Small intestine (tissue), 7 donors: Measurements from ENCODE around the gene SNX21. TPM values are rescaled to one million over a fixed set of nuclear protein-coding genes. Genes with fewer than 3 reads are reported as not detected.
"Not testable (repeated sequence)": the region's sequence is repeated elsewhere in the genome, so short reads cannot be mapped to it uniquely, and the experiment has no call there.

Experiments used
- DNase-seq, 2 donors: peaks; one replicate each; pipeline versions ENCODE4 v3.0.0 to v3.0.0-alpha.2; 2013
- FAIRE-seq: peaks from 2 replicates; lab custom pipeline; 2012; peaks lifted over from hg19 to GRCh38; lab: Jason Lieb, UNC
- H3K27ac ChIP-seq, 3 donors: one replicate each; pipeline ENCODE4 v1.5.1; 2013; ENCODE audit warnings: low read length in 2 of 3, mild to moderate bottlenecking in 2 of 3, control low read depth in 1 of 3, inconsistent platforms in 1 of 3, low read depth in 1 of 3, moderate library complexity in 1 of 3
- H3K27me3 ChIP-seq, 3 donors: one replicate each; pipeline ENCODE4 v1.6.1; 2013; ENCODE audit warnings: low read length in 3 of 3, inconsistent platforms in 1 of 3; ENCODE audit not compliant: control insufficient read depth in 3 of 3, insufficient read depth in 3 of 3
- H3K36me3 ChIP-seq, 3 donors: one replicate each; pipeline ENCODE4 v1.6.1; 2013; ENCODE audit warnings: low read length in 3 of 3, inconsistent platforms in 1 of 3, low read depth in 1 of 3, mild to moderate bottlenecking in 1 of 3, moderate library complexity in 1 of 3; ENCODE audit not compliant: control insufficient read depth in 3 of 3, insufficient read depth in 2 of 3
- H3K4me1 ChIP-seq, 3 donors: one replicate each; pipeline ENCODE4 v1.6.1; 2013; ENCODE audit warnings: low read length in 2 of 3, inconsistent platforms in 1 of 3, low read depth in 1 of 3, mild to moderate bottlenecking in 1 of 3, moderate library complexity in 1 of 3; ENCODE audit not compliant: control insufficient read depth in 3 of 3, insufficient read depth in 2 of 3
- H3K4me3 ChIP-seq, 3 donors: one replicate each; pipeline ENCODE4 v1.5.1; 2013; ENCODE audit warnings: low read length in 3 of 3, control low read depth in 1 of 3, inconsistent platforms in 1 of 3, low read depth in 1 of 3, mild to moderate bottlenecking in 1 of 3, moderate library complexity in 1 of 3
- H3K9me3 ChIP-seq, 2 donors: one replicate each; pipeline ENCODE4 v1.6.1; 2013; ENCODE audit warnings: low read depth in 1 of 2, low read length in 1 of 2; ENCODE audit not compliant: control insufficient read depth in 2 of 2, insufficient read depth in 1 of 2
- WGBS, 3 donors: extraction: QIAGEN DNeasy Blood & Tissue Kit; methylation state at CpG; one replicate each; pipeline ENCODE4 v1.1.7; 2013; 5-methylcytosine and 5-hydroxymethylcytosine counted together
- polyA plus RNA-seq, 4 donors: library from polyadenylated mRNA; stranded (reverse) in 3 of 4; unstranded in 1 of 4; fragments of 200-250 nt in 3 of 4; fragments of 120-200 nt in 1 of 4; gene quantifications; one replicate each; pipeline versions ENCODE4 v1.2.1 to v1.2.3, GENCODE V29; 2013
- donor health status: healthy with polysubstance abuse.
- donor health status: control.
- donor health status: control.
- donor health status: Bipolar disorder and iron deficiency.
- donor health status: healthy.

SNX21 gene
- polyA plus RNA-seq, 4 donors, result 7.8 to 14.6 (median 10.1) TPM

- FAIRE-seq (no peak), DNase-seq (no peak)
- WGBS, 3 donors, result 82 to 88% (median 85%) methylated on average over 8 of the region's 8 CpGs
- H3K9me3 ChIP-seq, result no peaks in the 10 kb centered on the region
- H3K27me3 ChIP-seq, result peaks cover 0 to 8% (median 4%) of the 10 kb centered on the region in 3 donors
- peak within 1 kb of the TSS in 1 of 3 donors; percentile 34 for H3K27ac ChIP-seq
- no peak within 1 kb of the TSS for H3K4me3 ChIP-seq
- peaks cover 0 to 11% (median 0%) of the 10 kb centered on the region in 3 donors for H3K4me1 ChIP-seq
- no peaks in the 10 kb centered on the region for H3K36me3 ChIP-seq
Observed at GRCh38 chr20:45827030-45827652, 6.5 kb upstream of the SNX21 start, which contains the start of gene TNNC2. Gene TNNC2 (minus strand): TSS chr20:45827312. CDS start chr20:45827248, 64 bp downstream.

- Histone ChIP-seq H3K4me1 (peaks cover 0 to 6% (median 0%) of the 10 kb centered on the region in 3 donors), H3K27me3 (peaks cover 0 to 8% (median 4%) of the 10 kb centered on the region in 3 donors), H3K9me3 (no peaks in the 10 kb centered on the region), H3K4me3 (no peak overlapping the region), H3K27ac (no peak overlapping the region), H3K36me3 (no peaks in the 10 kb centered on the region)
- no peak for DNase-seq
- FAIRE-seq, result no peak
- WGBS, 3 donors, result 67 to 83% (median 74%) methylated on average over 6 of the region's 6 CpGs
Observed at GRCh38 chr20:45827712-45828111, 5.9 kb upstream of the SNX21 start.

- Histone ChIP-seq H3K4me3 (no peak overlapping the region), H3K36me3 (no peaks in the 10 kb centered on the region), H3K27me3 (peaks cover 0 to 8% (median 0%) of the 10 kb centered on the region in 3 donors), H3K9me3 (no peaks in the 10 kb centered on the region), H3K27ac (no peak overlapping the region), H3K4me1 (no peaks in the 10 kb centered on the region)
- FAIRE-seq (no peak), DNase-seq (no peak)
- WGBS, 3 donors, result 63 to 87% (median 81%) methylated on average over 2 of the region's 2 CpGs
Observed at GRCh38 chr20:45828589-45828988, 5.0 kb upstream of the SNX21 start.

- not testable (repeated sequence) for DNase-seq, FAIRE-seq, H3K27me3 ChIP-seq, H3K27ac ChIP-seq, H3K36me3 ChIP-seq, H3K9me3 ChIP-seq, H3K4me3 ChIP-seq, H3K4me1 ChIP-seq
- WGBS, 3 donors, result 76 to 90% (median 82%) methylated on average over 4 of the region's 4 CpGs
Observed at GRCh38 chr20:45829673-45830106, 3.9 kb upstream of the SNX21 start.

DNA sequence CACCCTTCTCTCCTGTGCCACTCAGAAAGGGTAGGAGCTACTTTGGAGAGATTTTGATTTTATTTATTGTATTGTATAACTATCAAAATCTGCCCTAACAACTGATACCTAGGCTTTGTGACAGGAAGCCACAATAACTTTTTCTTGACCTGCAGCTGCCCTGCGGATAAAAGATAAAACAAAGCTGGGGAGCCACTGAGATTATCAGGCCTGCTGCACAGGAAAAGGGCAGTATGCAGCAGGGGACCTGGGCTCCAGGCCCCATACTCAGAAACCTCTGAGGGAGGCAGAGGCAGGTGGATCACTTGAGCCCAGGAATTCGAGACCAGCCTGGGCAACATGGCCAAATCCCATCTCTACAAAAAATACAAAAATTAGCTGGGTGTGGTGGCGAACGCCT lies 980 bp upstream of the SNX21 start:
- H3K9me3 ChIP-seq, result no peaks in the 10 kb centered on the region
- DNase-seq (no peak), FAIRE-seq (no peak)
- 83 to 88% (median 84%) methylated on average over 4 of the region's 4 CpGs for WGBS, 3 donors
- no peaks in the 10 kb centered on the region for H3K27me3 ChIP-seq
- peaks cover 0 to 3% (median 0%) of the 10 kb centered on the region in 3 donors for H3K4me1 ChIP-seq
- H3K4me3 ChIP-seq, result no peak overlapping the region
- H3K27ac ChIP-seq, result peak overlapping the region in 1 of 3 donors; percentile 87
- H3K36me3 ChIP-seq, result peaks cover 0 to 8% (median 0%) of the 10 kb centered on the region in 3 donors

DNA sequence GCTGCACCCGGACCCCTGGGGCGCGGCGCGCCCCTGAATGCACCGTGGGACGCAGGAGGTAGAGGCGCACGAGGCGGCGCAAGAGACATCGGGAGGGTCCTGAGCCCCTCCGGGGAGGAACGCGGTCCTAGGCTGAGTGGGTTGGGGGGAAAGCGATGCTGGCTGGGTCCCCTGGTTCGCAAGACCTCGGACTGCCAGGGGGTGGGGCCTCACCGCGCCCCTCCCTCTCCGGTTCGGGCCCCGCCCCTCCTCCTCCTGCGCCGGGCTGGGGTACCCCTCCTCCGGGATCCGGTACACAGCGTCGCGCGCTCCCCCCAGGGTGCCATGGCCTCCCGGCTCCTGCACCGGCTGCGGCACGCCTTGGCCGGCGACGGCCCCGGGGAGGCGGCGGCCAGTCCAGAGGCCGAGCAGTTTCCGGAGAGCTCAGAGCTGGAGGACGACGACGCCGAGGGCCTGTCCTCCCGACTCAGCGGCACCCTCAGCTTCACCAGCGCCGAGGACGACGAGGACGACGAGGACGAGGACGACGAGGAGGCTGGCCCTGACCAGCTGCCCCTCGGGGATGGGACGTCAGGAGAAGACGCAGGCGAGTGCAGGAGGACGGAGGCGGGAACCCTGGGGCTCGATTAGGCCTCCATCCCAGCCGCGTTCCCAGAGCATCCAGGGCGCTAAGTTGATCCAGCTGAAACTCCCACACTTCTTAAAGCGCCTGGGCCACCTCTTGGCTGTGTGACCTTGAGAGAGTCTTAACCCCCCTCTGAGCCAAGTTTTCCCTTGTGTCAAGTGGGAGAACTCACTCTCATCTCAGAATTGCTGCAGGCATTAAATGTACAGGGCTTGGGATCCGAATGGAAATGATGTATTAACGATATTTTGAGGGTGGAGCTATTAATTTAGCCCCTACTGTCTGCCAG lies 541 bp downstream of the SNX21 start:
- H3K4me1 ChIP-seq, result peaks cover 0 to 3% (median 0%) of the 10 kb centered on the region in 3 donors
- FAIRE-seq (no peak), DNase-seq (peak; percentile 51 to 79)
- 3 to 5% (median 4%) methylated on average over 50 to 71 of the region's 71 CpGs for WGBS, 3 donors
- peak overlapping the region; percentile 54 to 87 (median 72) for H3K27ac ChIP-seq
- H3K4me3 ChIP-seq, result peak overlapping the region; percentile 72 to 83 (median 74)
- H3K9me3 ChIP-seq, result no peaks in the 10 kb centered on the region
- no peaks in the 10 kb centered on the region for H3K27me3 ChIP-seq
- H3K36me3 ChIP-seq, result peaks cover 0 to 8% (median 0%) of the 10 kb centered on the region in 3 donors

GRCh38 chr20:45834797-45835161 lies 1.2 kb downstream of the SNX21 start:
- DNase-seq, result no peak
- FAIRE-seq, result no peak
- peaks cover 0 to 8% (median 0%) of the 10 kb centered on the region in 3 donors for H3K36me3 ChIP-seq

GRCh38 chr20:45835329-45835765 lies 1.7 kb downstream of the SNX21 start:
- peaks cover 0 to 14% (median 0%) of the 10 kb centered on the region in 3 donors for H3K36me3 ChIP-seq
- no peak for FAIRE-seq
- no peaks in the 10 kb centered on the region for H3K27me3 ChIP-seq
- no peaks in the 10 kb centered on the region for H3K9me3 ChIP-seq
- H3K4me3 ChIP-seq, result no peak overlapping the region
- 67 to 90% (median 80%) methylated on average over 3 of the region's 3 CpGs for WGBS, 3 donors
- H3K27ac ChIP-seq, result no peak overlapping the region
- no peak for DNase-seq
- peaks cover 0 to 3% (median 0%) of the 10 kb centered on the region in 3 donors for H3K4me1 ChIP-seq

More at GRCh38 chr20:45834797-45835161, 1.2 kb downstream of the SNX21 start:
- H3K27me3 ChIP-seq, result no peaks in the 10 kb centered on the region
- H3K27ac ChIP-seq, result peak overlapping the region in 1 of 3 donors; percentile 22
- H3K4me3 ChIP-seq, result no peak overlapping the region
- H3K9me3 ChIP-seq, result no peaks in the 10 kb centered on the region
- WGBS, 3 donors, result 79 to 84% (median 83%) methylated on average over 14 of the region's 14 CpGs
- peaks cover 0 to 3% (median 0%) of the 10 kb centered on the region in 3 donors for H3K4me1 ChIP-seq
